Ovary (tissue), 3 donors: Measurements from ENCODE around the gene SORCS3.

ENCODE experiments used
- CTCF ChIP-seq, 3 donors: fragments of 450-650 bp in 2 of 3; fragments of 200-600 bp in 1 of 3; IDR thresholded peaks; one replicate each; pipeline versions ENCODE4 v1.5.1 to v1.8.0; 2016 to 2022; ENCODE audit warnings: antibody characterized with exemption in 3 of 3, mild to moderate bottlenecking in 1 of 3
- EP300 ChIP-seq: sonication (generic); formaldehyde crosslinking; IDR thresholded peaks from one replicate; pipeline ENCODE4 v1.6.1; 2017; ENCODE audit warnings: antibody characterized with exemption
- POLR2A ChIP-seq: fragments of 450-650 bp; IDR thresholded peaks from one replicate; pipeline ENCODE4 v1.6.1; 2017; ENCODE audit warnings: antibody characterized with exemption, mild to moderate bottlenecking, moderate library complexity
- donor health status: DM: no; HTN: no; CAD: no.

DNA sequence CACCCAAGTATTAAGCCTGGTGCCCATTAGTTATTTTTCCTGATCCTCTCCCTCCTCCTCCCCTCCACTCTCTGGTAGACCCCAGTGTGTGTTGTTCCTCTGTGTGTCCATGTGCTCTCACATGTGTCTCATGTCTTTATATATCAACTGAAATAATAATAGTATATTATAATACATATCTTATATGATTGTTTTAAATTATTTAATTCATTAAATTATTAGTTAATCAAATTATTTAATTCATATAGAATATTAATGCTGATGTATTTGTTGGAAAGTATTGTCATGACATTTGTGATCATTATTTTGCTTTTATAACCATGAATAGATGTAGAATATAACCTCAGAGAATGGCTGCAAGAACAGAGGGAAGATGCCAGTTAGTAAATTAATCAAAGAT lies 647.5 kb downstream of the SORCS3 start:
- TF ChIP-seq CTCF (IDR thresholded peaks at IDR 0.05) (no peak), POLR2A (no peak), EP300 (no peak)
